Measurements from ENCODE around the gene FUBP1.
"Not testable (repeated sequence)": the region's sequence is repeated elsewhere in the genome, so short reads cannot be mapped to it uniquely, and the experiment has no call there.

FUBP1 gene

DNA sequence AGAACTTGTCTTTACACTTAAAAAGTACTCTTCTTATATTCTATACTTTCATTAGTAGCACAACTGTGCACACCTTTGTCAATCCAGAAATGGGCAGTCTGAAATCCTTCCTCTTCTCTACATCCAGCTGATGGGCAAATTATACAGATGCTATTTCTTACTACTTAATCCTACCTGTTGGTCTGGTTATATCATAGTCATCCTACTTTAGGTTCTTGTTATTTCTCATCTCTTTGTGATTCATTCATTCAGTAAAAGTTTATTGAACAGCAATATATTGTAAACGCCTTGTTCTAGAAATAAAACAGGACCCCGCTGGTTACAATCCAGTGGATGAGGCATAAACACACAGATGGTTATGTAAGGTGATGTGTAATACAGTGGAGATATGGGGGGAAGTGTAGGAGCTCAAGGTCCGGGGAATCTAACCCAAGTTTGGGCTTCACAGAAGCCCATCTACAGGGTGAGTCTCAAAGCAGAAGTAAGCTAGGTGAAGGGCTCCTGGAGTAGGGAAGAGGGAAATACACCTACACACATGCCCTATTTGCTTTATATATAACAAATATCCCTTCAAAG lies 11.8 kb upstream of the FUBP1 start:
- no peak for DNase-seq (ENCODE audit: low read depth in 2 of 3, low spot score in 1 of 3)

DNA sequence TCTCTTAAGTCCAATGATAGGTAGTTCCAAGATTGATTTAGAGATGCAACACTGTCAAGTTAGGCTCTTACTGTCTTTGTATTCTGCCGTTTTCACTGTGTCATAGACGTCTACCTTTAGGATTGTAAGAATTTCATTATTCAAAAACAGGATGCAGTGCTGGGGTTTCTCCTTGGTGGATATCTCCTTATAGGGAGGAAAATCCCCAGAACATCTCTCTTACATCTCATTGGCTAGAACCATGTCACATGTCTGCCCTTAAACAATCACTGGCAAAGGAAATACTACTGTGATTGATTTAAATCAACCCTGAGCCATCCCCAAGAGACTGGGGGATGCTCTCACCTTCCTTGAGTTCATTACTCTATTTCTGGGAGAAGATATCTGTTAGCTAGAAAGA lies 10.9 kb upstream of the FUBP1 start:
- no peak for DNase-seq (ENCODE audit: low read depth in 2 of 3, low spot score in 1 of 3)

DNA sequence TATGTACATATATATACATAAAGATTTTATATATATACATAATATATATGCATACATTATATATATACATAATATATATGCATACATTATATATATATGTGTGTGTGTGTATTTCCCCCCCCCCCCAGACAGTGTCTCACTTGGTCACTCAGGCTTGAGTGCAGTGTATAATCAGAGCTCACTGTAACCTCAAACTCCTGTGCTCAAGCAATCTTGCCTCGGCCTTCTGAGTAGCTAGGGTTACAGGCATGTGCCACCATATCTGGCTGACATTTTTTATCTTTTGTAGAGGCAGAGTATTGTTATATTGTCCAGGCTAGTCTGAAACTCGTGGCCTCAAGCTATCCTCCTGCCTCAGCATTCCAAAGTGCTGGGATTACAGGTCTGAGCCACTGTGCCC lies 9.0 kb upstream of the FUBP1 start:
- DNase-seq (ENCODE audit: low read depth in 2 of 3, low spot score in 1 of 3): no peak

DNA sequence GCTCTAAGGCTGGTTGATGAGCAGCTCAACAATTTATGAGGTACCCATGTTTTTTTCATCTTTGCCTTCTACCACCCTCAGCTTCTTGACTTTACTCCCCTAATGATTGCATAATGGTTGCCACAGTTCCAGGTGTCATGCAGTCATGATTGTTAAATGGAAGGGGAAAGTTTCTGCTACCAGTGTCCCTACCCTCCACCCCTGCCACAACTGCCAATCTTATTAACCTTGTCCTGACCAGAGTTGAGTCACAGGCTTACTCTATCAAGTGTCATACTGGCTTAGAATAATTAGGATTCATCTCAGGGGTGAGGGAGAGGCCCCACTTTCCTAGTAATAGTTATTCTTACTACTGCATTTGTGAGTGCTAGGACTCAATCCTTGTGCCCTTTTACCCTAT lies 7.9 kb upstream of the FUBP1 start:
- peak in 1 of 3 donors; percentile 14 for DNase-seq (ENCODE audit: low read depth in 2 of 3, low spot score in 1 of 3)

DNA sequence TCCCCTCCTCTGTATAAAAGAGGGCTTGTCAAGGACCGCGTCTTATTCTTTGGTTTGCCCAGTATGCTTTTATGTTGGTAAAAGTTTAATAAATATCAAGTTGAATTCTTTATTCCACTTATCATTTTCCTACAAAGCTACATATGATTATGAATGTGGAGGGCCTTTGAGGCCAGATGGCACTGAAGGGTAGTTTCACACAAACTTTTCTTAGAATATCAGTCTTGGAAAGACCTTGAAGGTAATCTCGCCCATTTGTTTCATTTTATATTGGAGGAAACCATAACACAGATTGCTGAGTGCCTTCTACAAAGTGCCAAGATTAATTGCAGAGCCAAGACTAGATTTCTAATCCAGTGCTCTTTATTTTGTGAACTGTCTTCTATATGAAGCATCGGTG lies 5.8 kb upstream of the FUBP1 start:
- DNase-seq (ENCODE audit: low read depth in 2 of 3, low spot score in 1 of 3): no peak

DNA sequence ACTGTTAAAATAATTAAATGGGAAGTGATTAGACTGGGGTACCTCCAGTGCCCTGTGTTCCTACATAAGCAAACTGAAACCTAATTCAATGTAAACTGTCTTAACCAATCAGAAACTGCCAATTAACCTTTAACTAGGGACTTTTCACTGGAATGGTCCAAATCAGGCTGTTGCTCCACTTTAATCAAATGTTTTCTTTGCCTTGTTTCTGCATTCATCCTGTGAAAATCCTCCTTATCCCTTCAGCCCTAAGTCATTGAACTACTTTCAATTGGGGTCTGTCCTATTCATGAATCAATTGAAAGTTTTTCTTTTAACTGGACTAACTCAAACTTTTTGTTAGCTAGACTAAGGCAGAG lies 5.1 kb upstream of the FUBP1 start:
- DNase-seq (ENCODE audit: low read depth in 2 of 3, low spot score in 1 of 3): no peak

DNA sequence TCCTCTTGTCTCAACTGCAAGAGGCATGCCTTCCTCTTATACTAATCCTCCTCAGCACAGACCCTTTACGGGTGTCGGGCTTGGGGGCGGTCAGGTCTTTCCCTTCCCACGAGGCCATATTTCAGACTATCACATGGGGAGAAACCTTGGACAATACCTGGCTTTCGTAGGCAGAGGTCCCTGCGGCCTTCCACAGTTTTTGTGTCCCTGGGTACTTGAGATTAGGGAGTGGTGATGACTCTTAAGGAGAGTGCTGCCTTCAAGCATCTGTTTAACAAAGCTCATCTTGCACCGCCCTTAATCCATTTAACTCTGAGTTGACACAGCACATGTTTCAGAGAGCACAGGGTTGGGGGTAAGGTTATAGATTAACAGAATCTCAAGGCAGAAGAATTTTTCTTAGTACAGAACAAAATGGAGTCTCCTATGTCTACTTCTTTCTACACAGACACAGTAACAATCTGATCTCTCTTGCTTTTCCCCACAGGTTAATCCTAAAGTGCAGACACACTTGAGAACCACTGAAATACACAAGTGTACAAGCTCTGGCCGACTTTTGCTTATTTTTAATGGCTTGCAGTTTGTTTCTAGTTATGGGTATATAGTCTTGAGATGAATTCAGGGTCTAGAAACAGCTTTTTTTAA lies 4.6 kb upstream of the FUBP1 start:
- DNase-seq (ENCODE audit: low read depth in 2 of 3, low spot score in 1 of 3): not testable (repeated sequence)

DNA sequence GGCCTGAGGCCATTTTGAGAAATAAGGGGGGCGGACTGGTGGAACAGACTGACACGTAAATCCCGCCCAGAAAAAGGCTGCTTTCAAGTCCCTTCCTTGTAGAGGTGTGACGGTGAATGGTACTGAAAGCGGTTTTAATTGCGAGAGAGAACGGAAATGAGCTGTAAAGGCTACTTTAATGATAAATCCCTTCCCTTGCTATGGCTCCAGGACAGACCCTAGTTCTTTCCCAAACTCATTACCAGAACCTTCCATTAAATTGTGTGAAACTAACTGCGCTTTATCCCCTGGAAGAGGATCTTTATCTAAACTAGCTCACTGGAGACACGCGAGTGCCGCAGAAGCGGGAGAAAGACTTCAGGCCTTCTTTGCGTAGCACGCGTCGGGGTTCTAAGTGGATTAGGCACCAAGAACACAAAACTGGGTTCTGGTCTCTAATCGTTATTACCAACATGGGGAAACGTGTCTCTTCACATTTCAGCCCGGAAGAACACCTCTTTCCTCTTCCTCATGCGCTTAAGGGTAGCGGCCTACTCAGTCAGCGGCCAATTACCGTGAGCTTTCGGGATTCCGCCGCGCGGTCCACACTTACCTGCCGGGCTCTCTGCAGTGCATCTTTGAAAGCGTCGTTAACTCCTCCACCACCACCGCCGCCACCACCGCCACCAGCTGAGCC lies 441 bp downstream of the FUBP1 start:
- DNase-seq (ENCODE audit: low read depth in 2 of 3, low spot score in 1 of 3): peak; percentile 65 to 77 (median 70)

DNA sequence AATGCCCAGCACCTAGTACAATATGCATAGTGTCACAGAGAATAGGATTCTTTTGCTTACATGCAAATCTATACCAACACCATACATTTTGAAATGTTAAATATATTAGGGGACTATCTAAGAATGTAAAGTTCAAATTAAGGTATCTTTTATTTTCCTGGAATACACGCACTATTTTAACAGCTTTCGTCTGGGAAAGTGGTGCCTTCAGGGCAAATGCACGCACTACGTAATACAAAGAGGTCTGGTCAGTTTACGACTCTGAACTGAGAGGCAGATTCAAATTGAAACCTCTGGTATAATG lies 931 bp downstream of the FUBP1 start:
- DNase-seq (ENCODE audit: low read depth in 2 of 3, low spot score in 1 of 3): no peak

DNA sequence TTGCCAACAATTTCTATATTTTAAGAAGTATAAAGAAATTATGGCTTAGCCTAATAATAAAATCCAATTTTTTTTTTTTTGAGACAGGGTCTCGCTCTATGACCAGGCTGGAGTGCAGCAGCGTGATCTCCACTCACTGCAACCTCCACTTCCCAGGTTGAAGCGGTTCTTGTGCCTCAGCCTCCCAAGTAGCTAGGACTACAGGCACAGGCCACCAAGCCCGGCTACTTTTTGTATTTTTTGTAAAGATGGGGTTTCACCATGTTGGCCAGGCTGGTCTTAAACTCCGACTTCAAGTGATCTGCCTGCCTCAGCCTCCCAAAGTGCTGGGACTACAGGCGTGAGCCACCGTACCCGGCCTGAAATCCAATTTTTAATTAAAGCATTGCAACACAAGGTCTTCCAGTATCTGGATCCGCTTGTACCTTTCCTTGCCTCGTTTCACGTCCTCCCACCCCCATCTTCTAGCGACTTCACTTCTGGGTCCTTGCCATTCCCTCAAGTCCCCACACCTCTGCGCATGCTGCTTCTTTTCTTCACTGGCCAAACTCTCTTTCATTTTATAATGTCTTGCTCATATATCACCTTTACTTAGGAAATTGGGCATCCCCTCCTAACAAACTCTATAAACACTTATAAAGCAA lies 2.3 kb downstream of the FUBP1 start:
- no peak for DNase-seq (ENCODE audit: low read depth in 2 of 3, low spot score in 1 of 3)

DNA sequence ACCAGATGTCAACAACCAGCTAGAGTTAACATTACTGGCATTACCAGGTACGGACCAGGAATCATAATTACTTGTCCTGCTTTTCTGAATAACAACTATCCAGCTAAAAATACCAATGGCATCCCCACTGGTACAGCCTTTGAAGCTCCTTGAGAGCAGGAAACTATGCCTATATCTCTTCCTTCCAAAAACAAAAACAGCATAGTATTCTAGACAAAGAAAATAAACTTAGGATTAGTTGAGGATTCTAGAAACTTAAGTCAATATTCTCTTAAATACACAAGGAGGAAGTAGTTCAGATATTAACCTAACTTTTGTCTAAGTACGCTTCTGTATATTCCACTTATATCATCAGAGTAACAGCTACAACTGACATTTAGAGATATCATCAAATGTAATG lies 3.0 kb downstream of the FUBP1 start:
- DNase-seq (ENCODE audit: low read depth in 2 of 3, low spot score in 1 of 3): no peak

DNA sequence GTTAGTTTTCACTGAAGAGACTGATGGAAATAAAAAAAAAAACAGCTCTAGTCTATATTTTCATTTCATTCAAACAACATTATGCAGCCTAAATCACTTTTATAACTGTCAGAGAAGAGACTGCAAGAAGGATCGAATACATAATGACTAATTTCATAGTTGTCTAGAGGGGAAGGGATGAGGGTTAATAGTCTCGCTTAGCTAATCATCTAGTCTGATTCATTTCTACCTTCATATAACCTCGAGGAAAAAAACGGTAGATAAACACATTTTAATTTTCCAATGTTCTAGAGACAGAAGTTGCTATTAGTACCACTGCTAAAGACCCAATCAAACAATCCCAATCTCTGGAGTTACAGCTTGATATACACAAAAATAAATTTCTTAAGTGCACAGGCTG lies 3.5 kb downstream of the FUBP1 start:
- DNase-seq (ENCODE audit: low read depth in 2 of 3, low spot score in 1 of 3): no peak

DNA sequence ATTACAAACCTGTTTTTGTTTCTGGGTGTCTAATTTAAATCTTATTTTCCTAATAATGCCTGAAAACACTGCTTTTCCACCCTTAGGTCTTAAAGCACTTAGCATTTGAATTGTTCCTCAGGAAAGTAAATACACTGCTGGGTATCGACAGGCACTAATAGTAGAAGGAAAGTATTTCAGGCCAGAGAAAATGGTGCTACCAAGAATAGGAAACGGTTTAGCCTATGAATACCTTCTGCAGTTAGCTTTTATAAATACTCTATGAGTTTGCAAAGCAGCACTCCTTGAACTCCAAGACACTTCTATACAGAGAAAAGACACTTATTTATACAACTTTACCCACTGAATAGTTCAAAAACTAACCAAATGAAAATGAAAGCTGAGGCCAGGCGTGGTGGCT lies 6.8 kb downstream of the FUBP1 start:
- no peak for DNase-seq (ENCODE audit: low read depth in 2 of 3, low spot score in 1 of 3)

DNA sequence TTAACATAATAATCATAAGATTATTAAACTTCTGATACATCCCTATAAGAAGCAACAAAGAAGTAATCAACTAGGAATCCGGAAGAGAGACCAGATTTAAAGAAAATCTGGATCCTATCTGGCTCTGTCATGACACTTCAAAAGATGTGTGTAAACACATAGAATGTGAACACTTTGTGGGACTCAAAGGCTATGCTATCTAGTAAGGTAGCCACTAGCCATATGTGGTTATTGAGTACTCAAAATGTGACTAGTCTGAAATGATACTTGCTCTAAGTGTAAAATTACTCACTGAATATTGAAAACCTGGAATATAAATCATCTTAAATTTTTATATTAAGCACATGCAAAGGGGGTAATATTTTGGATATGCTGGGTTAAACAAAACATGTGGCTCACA lies 8.7 kb downstream of the FUBP1 start:
- no peak for DNase-seq (ENCODE audit: low read depth in 2 of 3, low spot score in 1 of 3)

DNA sequence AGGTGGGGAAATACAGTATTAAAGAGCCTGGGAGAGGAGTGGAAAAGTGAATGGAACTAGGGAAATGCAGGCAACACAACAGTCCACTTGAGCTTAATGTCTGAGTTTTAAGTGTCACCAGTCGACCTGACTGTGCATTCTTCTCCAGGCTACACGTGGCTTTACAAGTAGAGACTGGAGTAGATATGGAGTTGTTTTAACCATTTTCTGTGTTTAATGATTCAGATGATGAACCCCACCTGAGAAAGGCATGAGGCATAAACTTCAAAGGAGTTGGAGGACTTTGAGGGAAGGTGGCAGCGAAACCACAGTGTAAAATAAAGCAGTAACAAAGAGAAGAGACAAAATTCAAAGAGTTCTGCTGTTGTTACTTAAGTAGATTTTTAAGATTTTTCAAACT lies 12.6 kb downstream of the FUBP1 start:
- DNase-seq (ENCODE audit: low read depth in 2 of 3, low spot score in 1 of 3): no peak

DNA sequence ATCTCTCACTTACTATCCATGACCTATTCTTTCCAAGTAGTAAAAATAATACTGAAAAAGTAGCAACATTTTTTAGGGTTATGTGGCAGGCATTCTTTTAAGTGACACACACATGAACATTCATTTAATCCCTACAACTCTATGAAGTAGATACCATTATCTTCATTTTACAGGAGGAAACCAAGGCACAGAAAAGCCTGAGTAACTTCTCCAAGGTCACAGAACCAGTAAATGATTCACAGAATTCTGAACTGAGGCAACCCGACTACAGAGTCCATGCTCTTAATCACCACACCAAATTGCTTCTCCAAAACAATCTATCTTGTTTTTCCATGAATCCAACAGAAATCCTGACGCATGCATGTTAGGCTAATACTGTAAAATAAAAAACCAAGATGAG lies 17.5 kb downstream of the FUBP1 start:
- no peak for DNase-seq (ENCODE audit: low read depth in 2 of 3, low spot score in 1 of 3)

DNA sequence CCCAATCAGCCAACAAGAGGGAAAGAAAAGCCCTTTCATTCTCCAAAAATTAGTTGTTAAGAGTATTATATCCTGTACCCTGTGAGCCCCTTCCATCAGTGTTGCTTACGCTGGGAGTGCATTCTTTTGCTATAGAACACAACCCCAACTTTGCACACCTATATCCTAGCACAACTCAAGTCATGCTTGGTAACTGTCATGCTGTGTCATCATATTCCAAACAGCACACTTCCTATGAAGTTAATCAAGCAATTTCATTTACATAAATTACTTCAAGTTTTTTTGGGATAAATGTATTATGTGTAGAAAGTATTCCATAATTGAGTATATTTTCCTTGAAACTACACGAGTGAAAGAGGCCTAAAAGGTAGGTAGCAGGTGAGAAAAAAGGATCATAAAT lies 20.0 kb downstream of the FUBP1 start:
- DNase-seq (ENCODE audit: low read depth in 2 of 3, low spot score in 1 of 3): no peak

DNA sequence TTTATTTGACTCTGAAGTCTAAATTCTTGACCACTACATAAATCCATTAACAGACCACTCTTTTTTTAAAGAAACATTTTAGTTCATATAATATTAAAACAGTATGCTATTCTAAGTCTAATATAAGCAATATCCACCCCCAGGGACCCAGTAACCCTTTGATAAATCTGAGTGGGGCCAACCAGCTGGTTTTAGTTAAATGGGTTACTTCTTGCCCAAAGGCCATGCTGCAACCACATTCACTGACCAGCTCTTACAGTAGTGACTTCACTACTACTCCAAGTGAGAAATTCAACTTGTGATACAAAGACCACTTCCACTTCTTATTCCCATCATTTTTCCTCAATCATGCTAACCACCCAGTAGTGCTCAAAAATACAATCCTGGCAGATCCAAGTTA lies 20.5 kb downstream of the FUBP1 start:
- DNase-seq (ENCODE audit: low read depth in 2 of 3, low spot score in 1 of 3): no peak

DNA sequence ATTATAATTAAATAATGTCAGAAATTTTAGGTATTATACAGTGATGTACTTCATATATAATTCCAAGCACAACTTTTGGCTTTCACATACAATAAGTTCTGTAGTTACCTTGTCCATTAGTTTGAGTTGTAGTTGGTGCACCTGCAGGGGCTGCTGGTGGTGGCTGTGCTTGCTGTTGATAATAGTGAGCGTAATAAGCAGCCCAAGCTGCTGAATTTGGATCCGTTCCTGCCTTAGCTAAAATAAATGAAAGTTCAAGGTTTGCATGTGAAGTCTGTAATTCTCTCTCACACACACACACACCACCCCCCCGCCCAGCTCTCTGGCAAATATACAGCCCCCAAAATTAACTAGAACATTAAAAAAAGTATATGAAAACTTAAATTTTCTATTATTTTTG lies 22.4 kb downstream of the FUBP1 start:
- no peak for DNase-seq (ENCODE audit: low read depth in 2 of 3, low spot score in 1 of 3)

DNA sequence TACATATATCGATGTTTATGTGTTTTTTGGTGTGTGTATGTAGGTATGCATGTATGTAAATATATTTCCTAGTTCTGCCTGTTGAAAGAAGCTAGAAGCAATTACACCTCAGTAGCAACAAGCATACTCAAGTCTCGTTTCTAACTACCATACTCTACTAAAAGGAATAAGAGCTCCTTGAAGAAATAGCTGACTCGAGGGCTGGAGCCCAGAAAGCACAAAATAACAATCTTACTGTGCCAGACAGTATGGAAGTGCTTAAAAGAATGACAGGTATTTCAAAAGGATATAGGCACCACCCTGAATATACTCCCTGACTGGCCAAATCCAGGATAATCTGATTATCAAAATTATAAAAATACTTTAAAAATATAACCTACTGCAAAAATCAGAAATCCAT lies 23.2 kb downstream of the FUBP1 start:
- no peak for DNase-seq (ENCODE audit: low read depth in 2 of 3, low spot score in 1 of 3)

DNA sequence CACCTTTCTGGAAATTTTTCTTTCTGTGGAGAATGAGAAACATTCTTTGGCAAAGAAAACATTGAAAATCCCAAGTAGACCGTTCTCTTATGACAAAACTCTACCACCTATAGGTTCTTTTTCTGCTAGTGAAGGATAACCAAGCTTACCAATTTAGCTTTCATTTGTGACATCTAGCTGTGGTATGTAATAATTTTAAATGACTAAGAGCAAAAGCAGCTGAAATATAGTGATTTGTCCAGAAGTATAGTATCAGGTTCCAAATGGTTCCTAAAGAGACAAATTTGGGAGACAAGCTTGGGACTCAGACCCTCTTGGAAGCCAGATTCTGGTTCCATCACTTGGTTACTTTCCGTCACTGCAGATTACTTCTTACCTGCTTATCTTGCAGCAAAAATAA lies 24.4 kb downstream of the FUBP1 start:
- no peak for DNase-seq (ENCODE audit: low read depth in 2 of 3, low spot score in 1 of 3)

DNA sequence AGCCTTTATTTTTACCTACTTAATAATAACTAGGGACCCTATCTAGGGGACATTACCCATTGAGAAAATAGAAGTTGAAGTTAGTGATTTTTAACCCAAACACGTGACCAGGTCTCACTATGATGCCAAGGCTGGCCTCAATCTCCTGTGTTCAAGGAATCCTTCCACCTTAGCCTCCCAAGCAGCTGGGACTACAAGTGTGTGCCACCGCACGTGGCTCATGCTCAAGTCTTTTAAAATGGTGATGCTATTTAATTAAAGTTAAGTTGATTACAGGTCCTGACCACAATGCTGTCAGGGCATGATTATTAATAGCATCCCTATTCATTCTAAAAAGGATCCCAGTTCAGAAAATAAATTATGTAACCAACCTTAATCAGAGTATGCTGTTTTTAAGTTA lies 25.0 kb downstream of the FUBP1 start:
- no peak for DNase-seq (ENCODE audit: low read depth in 2 of 3, low spot score in 1 of 3)

DNA sequence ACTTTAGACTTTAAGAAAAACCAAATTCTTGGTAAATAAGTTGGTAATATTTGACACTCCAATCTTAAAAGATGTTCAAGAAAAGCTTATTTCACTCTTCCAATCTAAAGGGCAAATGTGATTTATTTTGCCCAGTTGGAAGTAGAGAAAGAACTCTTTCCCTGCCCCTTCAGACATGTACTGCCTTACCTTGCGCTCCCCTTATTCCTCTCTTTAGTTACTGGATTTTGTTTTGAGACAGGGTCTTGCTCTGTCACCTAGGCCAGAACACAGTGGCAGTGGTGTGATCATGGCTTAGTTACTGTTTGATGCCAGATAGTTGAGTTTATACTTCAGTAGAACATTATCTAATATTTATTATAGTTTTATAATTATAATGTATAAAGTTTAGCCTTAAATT lies 27.5 kb downstream of the FUBP1 start:
- no peak for DNase-seq (ENCODE audit: low read depth in 2 of 3, low spot score in 1 of 3)
